LoVo (cell line): ENCODE data around the gene UCHL3.
"Not testable (repeated sequence)": the region's sequence is repeated elsewhere in the genome, so short reads cannot be mapped to it uniquely, and the experiment has no call there.

Experiments
- DNase-seq: peaks from one replicate; pipeline ENCODE4 v3.0.0-alpha.2; 2016; ENCODE audit warnings: low spot score

UCHL3 gene

DNA sequence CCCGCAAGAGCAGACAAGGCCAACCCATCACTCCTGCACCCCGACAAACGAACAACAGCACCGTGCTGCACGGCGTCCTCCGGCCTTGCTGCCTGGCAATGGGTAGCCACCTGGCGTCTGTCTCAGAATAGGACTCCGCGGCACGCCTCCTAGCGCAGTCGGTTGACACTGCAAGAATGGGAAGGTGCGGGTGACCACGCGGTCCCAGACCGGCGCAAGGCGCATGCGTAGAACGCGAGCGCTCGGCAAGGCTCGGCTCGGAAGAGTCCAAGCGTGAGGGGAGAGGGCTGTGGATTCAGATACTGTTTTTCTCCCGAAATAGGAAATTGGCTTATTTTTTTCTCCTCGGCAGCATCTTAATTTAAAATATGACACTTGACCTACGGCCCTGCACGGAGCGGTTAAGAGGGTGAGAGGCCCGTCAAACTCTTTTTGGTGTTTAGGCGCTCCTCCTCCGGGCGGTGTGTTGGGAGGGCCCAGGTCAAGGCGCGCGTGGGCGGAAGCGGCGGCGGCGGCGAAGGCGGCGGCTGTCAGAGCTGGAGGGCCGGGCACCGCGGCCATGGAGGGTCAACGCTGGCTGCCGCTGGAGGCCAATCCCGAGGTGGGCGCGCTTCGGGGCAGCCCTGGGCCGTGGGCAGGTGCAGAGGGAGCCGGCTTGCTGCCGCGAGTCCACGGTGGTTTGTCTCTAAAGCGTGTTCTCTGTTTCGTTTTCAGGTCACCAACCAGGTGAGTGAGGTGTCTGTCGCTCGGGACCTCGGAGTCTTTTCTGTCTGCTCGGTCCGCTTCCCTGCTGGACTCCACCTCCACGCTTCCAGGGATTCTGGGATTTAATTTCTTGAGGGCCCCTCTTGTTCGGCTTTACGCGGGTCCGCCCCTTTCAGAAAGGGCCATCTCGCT lies at the start of gene UCHL3:
Gene UCHL3 (plus strand): TSS at position 530 of the 897 bp plus-strand sequence. CDS start 30 bp downstream, at position 560.
- peak; percentile 96 for DNase-seq

DNA sequence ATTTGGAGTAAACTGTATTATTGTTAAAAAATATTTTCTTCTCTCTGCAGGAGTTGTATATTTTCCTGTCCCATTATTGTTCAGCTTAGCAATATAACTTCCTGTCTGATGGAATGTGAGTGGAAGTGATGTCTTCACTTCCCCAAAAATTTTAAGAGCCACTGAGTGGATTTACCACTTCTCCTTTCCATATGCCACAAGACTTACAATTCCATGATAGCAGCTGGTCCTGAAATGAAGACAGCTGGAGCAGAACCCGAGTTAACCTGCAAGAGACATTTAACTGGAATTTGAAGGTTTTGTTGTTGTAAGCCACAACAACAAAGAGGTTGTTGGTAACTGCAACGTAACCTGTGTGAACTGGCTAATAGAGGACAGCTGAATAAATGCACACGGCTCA lies 44.3 kb upstream of the UCHL3 start:
- no peak for DNase-seq

DNA sequence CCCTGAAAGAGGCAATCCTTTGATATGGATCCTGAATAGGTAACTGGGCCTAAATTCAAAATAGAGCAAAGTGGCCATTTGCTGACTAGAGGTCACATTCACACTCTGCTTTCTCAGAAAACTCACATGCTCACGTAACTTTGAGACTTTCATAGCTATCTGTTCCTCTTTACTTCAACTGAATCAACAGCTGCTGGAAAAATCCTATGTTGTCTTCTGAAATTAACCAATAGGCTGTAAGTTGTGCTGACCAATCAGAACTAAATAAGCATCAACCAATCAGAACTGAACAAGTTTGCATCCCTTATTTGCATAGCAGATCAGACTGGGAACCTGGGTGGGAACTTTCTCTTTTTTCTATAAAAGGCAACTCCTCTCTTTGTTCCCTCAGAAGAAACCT lies 43.6 kb upstream of the UCHL3 start:
- no peak for DNase-seq

DNA sequence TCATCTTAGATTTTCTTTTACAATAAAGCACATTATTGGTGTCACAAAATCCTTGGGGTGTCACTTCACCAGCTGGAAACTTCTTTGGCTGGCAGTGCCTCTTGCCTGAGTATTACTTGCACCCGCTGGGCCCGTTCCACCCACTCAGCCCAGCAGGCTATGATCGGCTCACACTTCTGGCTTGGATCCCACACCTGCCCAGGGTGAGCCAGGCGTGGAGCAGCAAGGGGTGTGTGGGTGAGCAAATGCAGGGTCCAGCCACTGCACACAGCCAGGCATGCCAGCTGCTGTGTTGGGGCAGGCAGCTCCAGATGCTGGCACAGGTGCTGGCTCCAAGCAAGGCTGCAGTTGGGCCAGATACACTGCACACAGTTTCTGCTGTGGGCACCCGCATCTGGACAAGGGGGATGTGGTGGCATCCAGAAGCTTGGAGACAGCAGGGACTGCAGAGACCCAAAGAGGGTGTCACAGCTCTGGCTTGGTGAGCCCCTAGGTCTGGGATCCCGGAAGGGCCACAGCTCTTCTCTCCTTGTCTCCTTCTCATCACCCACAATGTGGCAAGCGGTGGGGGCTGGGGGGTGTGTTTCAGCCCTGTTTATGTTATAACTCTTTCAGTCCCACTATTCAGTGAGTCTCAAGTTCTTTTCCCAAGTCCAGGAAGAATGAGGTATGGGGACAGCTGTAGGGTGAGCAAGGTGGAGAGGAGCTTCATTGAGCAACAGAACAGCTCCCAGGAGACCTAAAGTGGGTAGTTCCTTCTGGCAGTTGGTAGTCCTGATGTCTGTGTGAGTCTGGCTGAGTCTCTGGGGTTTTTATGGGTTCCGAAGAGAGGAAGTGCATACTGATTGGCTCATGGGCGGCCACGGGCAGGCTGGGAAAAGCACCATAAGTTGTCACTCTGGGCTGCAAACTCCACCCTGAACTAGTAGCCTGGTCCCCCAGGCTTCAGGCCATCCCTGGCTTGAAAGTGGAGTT lies 42.3 kb upstream of the UCHL3 start:
- no peak for DNase-seq

DNA sequence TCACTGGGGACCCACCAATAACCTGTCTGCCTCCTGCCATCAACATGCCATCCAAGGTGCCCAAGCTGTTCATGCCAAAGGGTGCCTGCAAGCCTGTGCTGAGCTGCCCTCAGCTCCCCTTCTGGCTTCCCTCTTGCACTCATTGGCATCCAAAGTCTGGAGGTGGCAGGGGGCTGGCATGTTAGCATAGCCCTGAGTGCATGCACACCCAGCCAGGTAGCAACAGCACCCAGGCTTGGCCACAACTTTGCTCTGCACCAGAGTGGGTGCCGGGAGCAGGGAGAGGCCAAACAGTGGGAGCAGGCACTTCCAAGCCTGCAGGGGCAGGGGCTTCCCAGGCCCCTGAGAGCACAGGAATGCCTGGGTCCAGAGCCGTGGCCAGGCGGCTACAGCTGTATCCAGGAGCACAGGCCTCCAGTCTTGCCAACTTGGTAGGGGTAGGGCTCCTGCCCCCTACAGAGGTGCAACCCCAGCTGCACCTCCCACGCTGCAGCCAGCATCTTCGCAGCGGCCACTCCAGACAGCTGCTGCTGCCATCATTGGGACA lies 41.5 kb upstream of the UCHL3 start:
- DNase-seq, result no peak

DNA sequence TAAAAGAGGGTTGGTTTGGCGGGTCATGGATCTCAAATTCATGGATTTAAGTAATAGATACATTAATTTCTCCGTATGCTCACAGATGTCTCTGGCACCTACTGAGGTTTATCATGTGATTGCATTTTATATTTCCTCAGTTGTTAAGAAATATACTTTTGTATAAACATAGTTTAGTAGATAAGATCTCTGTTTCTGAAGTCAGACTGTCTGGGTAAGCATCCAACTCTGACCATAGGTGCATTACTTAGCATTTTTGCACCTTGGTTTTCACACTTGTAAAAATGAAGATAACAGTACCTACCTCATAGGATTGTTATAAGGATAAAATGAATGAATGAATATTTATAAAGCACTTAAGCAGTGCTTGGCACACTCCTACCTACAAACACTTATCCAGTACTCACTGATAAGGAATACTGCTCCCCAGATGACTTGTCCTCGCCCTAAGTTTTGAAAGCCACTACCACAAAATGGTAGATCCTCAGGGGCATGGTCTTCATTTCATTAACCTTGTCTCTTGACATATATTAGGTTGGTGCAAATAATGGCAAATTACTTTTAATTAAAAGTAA lies 38.5 kb upstream of the UCHL3 start:
- DNase-seq, result no peak

DNA sequence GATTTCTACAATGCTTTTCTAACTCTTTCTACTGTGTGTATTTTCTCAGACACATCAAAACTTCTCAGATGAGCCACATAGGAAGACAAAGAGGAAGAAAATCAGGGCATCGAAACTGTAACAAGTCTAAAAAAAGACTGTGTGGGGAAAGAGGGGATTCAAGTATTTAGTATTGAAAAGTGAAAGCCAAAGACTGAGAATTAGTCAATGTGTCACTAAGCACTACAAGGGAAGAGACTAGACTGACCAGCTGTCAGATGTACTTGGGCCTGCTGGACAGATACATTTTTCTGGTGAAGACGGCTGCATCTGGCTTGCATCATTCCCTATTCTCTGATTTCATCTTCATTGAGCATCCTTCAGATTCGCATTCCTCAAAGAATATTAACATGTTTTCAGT lies 37.3 kb upstream of the UCHL3 start:
- DNase-seq, result no peak

DNA sequence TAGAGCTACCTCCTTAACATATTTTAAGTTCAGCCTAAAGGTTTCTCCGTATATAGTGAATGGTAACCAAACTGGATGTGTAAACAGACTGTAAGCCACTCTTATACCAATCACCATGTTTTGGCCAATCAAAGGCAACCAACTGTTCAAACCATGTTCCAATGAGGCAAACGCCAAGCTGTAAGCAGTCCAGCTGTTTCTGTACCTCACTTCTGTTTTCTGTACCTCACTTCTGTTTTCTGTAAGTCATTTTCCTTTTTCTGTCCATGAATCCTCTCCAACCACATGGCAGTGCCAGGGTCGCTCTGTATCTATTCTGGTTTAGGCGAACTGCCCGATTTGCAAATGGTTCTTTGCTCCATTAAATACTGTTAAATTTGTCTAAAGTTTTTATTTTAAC lies 36.3 kb upstream of the UCHL3 start:
- DNase-seq, result no peak

DNA sequence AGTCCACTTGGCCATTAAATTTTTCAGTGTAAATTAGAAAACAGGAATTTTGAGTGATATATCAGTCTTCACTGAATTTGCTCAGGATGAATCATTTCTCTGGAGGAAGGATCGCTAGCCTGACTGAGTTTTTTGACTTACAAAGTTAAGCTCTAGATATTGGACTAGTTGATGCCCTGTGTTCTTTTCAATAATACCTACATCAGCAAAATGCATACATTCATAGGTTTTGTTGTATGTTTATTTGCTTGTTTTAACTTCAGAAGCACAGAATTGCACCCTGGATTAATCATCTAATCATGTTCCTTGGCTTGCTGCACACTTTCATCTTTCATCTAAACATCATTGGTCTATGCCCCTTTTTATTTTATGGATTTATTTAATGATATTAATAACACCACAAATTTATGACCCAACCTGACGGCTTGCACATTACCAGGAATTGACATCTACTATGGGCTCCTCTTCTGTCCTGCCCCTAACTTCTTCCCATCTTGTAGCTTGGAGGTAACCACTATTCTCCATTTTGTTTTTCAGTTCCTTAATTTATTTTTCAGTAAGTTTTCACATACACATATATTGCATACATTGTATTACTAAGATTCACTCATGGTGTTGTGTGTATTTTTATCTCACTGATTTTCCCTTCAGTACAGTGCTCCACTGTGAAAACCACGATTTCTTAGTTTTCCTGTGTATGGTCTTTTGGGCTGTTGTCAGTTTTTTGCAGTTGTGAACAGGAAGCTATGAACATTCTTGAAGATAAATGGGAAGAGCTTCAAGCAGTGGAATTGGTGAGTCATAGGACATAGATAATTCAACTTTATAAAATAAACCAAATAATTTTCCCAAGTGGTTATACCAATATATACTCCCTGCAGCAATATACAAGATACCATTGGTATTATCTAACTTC lies 35.3 kb upstream of the UCHL3 start:
- no peak for DNase-seq

DNA sequence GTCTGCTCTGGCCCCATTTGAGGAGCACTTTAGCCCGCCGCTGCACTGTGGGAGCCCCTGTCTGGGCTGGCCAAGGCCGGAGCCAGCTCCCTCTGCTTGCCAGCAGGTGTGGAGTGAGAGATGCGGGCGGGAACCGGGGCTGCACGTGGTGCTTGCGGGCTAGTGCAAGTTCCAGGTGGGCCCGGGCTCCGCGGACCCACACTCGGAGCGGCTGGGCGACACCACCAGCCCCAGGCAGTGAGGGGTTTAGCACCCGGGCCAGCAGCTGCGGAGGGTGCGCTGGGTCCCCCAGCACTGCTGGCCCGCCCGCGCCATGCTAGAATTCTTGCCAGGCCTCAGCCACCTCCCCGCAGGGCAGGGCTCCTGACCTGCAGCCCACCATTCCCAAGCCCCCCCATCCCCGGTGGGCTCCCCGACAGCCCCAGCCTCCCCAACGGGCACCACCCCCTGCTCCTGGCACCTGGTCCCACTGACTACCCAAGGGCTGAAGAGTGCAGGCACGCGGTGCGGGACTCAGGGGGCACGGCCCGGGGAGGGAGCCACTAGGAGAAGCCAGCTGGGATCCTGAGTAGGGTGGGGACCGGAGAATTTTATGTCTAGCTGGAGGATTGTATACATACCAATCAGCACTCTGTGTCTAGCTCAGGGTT lies 31.0 kb upstream of the UCHL3 start:
- DNase-seq, result no peak

DNA sequence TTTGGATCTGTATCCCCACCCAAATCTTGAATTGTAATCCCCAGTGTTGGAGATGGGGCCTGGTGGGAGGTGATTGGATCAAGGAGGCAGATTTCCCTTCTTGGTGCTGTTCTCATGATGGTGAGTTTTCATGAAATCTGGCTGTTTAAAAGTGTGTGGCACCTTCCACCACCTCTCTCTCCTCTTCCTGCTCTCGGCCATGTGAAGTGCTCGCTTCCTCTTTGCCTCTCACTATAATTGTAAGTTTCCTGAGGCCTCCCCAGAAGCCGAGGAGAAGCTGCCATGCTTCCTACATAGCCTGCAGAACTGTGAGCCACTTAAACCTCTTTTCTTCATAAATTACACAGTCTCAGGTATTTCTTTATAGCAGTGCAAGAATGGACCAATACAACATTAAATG lies 27.6 kb upstream of the UCHL3 start:
- DNase-seq, result no peak

DNA sequence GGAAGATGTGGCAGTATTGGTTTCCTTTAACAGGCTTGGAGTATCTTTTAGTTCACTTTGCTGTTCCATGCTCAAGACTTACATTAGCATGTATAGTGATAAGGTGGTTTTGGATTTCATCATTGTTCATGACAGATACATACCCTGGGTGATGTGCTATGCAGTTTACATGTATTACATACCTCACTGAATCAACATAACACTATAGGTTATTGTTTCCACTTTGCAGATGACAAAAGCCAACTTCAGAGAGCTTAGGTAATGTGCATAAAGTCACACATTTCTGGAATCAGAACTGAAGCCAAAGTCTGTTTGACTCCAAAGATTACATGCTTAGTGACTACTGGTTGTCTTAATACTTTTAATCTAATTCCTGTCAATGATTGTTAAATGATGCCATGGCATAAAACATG lies 19.0 kb upstream of the UCHL3 start:
- no peak for DNase-seq

DNA sequence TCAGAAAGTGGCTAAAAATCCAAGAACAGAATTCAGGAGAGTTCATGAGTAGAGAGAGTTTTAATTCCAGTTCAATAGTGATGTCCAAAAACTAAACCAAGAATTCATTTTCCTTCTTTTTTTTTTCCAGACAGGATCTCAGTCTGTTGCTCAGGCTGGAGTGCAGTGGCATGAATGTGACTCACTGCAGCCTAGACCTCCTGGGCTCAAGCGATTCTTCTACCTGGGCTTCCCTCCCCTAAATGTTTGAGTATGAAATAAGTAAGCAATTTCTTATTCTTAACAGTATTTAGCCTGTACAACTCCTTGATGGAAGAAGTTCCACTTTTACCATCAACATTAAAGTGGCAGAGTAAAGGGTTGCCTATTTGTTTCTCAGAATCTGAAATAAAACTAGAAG lies 15.7 kb upstream of the UCHL3 start:
- DNase-seq, result no peak

DNA sequence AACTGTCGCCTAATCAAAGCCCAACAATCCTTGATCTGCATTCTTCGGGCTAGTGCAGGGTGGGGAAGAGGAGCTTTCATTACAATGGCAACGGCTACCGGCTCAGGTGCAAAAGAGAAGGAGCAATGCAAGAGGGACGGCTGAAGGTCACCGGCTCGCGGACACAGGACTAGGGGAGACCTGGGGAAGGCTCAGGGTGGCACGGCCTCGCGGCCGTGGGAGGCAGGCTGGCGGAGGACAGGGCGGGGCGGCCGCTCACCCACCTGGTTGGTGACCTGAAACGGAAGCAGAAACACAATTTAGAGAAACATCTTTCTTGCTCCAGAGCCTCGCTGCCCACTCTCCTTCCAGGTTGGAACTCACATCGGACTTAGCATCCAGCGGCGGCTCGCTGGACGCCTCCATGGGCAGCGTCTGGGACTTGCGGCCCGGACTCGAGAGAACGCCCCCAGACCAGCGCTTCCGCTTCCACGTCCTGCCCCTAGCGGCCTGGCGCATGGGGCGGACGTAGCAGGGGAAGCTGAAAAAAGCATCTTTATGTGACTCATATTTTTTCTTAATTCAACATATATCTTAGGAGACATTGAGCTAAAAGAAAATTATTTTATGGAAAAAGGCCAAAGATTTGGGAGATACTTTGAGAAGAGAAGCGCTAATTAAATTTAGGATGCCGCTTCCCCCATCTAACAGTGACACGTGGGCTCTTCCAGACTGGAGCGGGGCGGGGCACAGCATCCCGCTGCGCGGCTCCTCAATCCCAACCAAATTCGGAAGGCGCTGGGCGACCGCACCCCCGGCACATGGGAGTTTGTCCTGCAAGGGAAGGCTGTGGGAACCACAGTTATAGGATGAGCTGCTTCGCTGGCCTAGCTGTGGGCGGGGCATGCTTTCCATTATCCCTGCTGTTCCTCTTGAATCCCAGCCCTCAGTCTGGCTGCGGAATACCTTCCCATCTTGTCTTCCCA lies 11.9 kb upstream of the UCHL3 start, which contains the start of gene COMMD6:
Gene COMMD6 (minus strand): TSS at position 441 of the 965 bp plus-strand sequence. CDS start 36 bp downstream, at position 405.
- peak; percentile 92 for DNase-seq

DNA sequence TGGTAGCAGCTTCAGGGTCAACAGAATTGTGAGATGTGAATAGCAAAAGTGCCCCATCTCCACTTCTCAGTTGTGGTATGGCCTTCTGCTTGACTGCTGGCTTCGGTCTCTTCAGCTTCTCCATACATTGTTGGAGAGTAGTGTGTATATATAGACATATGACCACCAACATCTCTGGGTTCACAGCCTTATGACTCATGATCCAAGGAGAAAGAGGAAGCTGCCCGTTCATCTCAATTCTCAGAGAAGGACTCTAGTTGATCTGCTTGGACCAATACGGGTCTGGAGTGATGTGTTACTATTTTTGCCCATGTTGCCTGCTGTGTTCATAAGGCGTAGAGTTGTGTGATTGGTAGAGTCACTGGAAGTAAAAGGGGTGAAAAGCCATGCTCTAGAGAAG lies 8.3 kb upstream of the UCHL3 start:
- no peak for DNase-seq

DNA sequence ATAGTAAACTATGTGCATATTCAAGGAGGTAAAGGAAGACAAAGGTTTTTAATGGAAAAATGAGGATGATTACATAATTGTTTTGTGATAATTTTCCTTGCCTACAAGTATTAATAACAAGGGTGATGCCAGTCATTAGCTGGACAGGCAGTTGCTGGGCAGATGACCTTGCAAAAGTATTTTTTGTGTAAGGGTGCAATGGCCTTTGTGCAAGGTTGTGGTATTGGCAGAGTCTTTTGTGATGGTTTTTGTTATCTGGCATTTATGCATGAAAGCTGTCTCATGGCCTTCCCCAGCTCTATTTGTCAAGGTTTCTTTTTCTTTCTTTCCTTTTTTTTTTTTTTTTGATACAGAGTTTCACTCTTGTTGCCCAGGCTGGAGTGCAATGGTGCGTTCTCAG lies 7.6 kb upstream of the UCHL3 start:
- no peak for DNase-seq

DNA sequence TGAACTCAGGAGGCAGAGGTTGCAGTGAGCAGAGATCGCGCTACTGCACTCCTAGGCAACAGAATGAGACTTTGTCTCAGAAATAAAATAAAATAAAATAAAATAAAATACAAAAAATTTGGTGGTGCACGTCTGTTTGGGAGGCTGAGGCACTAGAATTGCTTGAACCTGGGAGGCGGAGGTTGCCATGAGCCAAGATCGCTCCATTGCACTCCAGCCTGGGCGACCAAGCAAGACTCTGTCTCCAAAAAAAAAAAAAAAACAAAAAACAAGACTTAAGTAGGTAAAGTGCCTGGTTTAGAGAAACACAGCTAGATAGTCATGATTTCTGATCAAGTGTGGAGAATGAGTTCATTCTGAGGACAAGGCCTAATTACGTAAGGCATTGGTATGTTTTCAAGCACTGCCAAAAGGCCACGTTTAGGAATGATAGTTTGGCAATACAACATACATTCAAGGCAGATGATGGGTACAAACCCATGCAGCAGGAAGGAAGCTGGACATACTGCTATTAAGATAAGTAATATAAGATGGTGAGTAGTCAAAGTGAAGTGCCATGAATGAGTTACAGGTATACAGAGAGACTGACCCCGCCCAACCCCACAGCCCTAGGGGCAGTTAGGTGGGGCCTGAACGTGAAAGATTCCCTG lies 4.8 kb upstream of the UCHL3 start:
- no peak for DNase-seq

DNA sequence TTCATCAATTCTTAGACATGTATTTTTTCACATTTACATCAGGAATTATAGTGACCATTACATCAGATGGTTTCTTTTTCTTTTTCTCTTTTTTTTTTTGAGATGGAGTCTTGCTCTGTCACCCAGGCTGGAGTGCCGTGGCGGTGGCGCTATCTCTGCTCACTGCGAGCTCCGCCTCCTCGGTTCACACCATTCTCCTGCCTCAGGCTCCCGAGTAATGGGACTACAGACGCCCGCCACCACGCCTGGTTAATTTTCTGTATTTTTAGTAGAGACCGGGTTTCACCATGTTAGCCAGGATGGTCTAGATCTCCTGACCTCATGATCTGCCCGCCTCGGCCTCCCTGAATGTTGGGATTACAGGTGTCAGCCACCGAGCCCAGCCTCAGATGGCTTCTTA lies 4.2 kb upstream of the UCHL3 start:
- DNase-seq, result not testable (repeated sequence)

DNA sequence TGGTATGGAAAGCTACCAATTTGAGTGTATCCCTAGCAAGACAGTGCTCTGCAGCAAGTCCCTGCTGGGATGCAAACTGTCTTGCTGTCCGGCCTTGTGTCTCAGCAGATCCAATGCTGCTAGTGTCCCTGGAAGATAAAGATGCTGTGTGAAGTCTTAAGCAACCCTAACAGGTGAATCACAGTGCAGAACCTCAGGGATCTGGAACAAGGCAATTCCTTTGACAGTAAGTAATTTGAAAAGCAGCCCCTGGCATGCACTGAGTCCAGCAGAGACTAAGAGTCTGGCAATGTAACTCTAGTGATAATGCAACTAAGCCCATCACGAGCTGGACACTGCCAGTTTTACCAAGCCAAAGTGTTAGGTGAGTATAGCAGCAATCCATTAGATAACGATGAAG lies 1.7 kb upstream of the UCHL3 start:
- no peak for DNase-seq
